CD4-positive, alpha-beta T cell (primary cell): Measurements from ENCODE around the gene USP40. TPM values are rescaled to one million over a fixed set of nuclear protein-coding genes. Genes with fewer than 3 reads are reported as not detected.
A peak's percentile ranks its signal among the peaks of the same experiment; 100 is the strongest.

Source experiments
- ATAC-seq: fragments of 200-7000 bp; cut with Tn5 transposase; one replicate; pipeline ENCODE4 v1.10.0; 2022; ENCODE audit warnings: mild to moderate bottlenecking; ENCODE audit not compliant: poor library complexity
- CTCF ChIA-PET: fragments of 350-600 bp; sonication (Branson Sonifier 250); formaldehyde crosslinking; loops from one replicate; lab custom pipeline; 2021; ENCODE audit warnings: antibody characterized with exemption, inconsistent platforms; lab: Charles Lee
- POLR2A ChIA-PET: fragments of 350-600 bp; sonication (Branson Sonifier 250); formaldehyde crosslinking; loops from one replicate; lab custom pipeline; 2021; ENCODE audit warnings: antibody characterized with exemption, inconsistent platforms; lab: Charles Lee
- DNase-seq, 14 experiments: peaks; one replicate each; pipeline ENCODE4 v3.0.0-alpha.2; 2013 to 2020; ENCODE audit warnings: mixed read lengths in 2 of 14
- H3K27ac ChIP-seq, 2 donors: one replicate each; pipeline versions ENCODE4 v1.5.1 to v1.7.0; 2013; ENCODE audit warnings: low read length in 2 of 2, low read depth in 1 of 2, mild to moderate bottlenecking in 1 of 2
- H3K27me3 ChIP-seq, 2 experiments: 1 replicate in 1 of 2; 2 replicates in 1 of 2; pipeline versions ENCODE4 v1.6.1 to v1.7.0; 2013; ENCODE audit warnings: low read length in 2 of 2, control low read depth in 1 of 2, mild to moderate bottlenecking in 1 of 2, moderate library complexity in 1 of 2; ENCODE audit not compliant: insufficient read depth in 2 of 2, control insufficient read depth in 1 of 2
- H3K36me3 ChIP-seq: one replicate; pipeline ENCODE4 v1.6.1; 2013; ENCODE audit warnings: low read length, control low read depth; ENCODE audit not compliant: insufficient read depth
- H3K4me1 ChIP-seq: one replicate; pipeline ENCODE4 v1.6.1; 2013; ENCODE audit warnings: low read length, control low read depth; ENCODE audit not compliant: insufficient read depth
- H3K4me3 ChIP-seq: one replicate; pipeline ENCODE4 v1.5.1; 2013; ENCODE audit warnings: mild to moderate bottlenecking, low read length, moderate library complexity
- H3K9me3 ChIP-seq, 2 experiments: 1 replicate in 1 of 2; 2 replicates in 1 of 2; pipeline versions ENCODE4 v1.6.1 to v1.7.0; 2013; ENCODE audit warnings: low read length in 2 of 2, mild to moderate bottlenecking in 2 of 2, control low read depth in 1 of 2, moderate library complexity in 1 of 2; ENCODE audit not compliant: control insufficient read depth in 1 of 2, insufficient read depth in 1 of 2
- H3K27ac Mint-ChIP-seq: one replicate; pipeline ENCODE4 v1.8.0; 2020; ENCODE audit warnings: mixed read lengths
- H3K27me3 Mint-ChIP-seq: one replicate; pipeline ENCODE4 v1.8.0; 2021; ENCODE audit warnings: mixed read lengths
- H3K36me3 Mint-ChIP-seq: one replicate; pipeline ENCODE4 v1.8.0; 2021; ENCODE audit warnings: low read depth, mixed read lengths
- H3K4me1 Mint-ChIP-seq: one replicate; pipeline ENCODE4 v1.8.0; 2021; ENCODE audit warnings: low read depth, mixed read lengths
- H3K4me3 Mint-ChIP-seq: one replicate; pipeline ENCODE4 v1.8.0; 2020; ENCODE audit warnings: mild to moderate bottlenecking, mixed read lengths
- H3K9me3 Mint-ChIP-seq: one replicate; pipeline ENCODE4 v1.8.0; 2020; ENCODE audit warnings: mixed read lengths
- CTCF ChIP-seq: fragments of 200-600 bp; IDR thresholded peaks from one replicate; pipeline ENCODE4 v1.8.0; 2022; ENCODE audit warnings: antibody characterized with exemption, mild to moderate bottlenecking
- intact Hi-C, 2 experiments: fragments of 100-400 bp; cut with DNase I in 1 of 2; cut with micrococcal nuclease in 1 of 2; formaldehyde crosslinking; loops; one replicate each; pipeline versions ENCODE4 v1.15.1 to v1.9.0; 2023 to 2025; cut with DNase I, micrococcal nuclease
- total RNA-seq, 174 experiments: library from RNA in 2 of 174; stranded (reverse) in 2 of 174; gene quantifications; one replicate each; pipeline ENCODE4 v1.2.3 and lab custom pipeline; 2021 to 2026

USP40 gene
- total RNA-seq, 2 experiments from 2014 or later = 7.2 to 8.7 TPM

DNA sequence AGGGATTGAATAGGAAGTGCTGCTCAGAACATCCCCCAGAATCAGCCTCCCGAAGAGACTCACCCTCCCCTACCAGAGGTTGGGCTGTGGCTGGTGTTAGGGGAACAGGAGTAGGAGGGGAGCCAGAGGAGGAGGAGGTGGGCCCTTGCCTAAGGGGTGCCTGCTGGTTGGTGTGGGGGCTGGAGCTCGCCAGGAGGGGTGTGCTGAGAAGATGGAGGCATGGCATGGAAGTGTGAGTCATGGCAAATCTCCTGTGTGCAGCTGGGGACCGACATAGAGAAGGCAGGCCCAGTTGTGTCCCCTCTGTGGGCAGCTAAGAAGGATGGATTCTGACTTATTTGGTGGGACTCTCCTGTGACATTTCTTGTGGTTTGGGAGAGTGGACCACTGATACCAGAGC, 138.6 kb downstream of the USP40 start:
- CTCF ChIA-PET = interaction anchor here (1.1 kb wide), 1 partner anchor 15 kb away, joined by 4 read pairs; no protein-coding TSS in a partner anchor
- H3K27me3 Mint-ChIP-seq = no peaks in the 10 kb centered on the region
- Histone ChIP-seq H3K36me3 (peaks cover 3% of the 10 kb centered on the region), H3K27ac (no peak overlapping the region), H3K4me3 (no peak overlapping the region), H3K4me1 (peaks cover 54% of the 10 kb centered on the region), H3K27me3 (no peaks in the 10 kb centered on the region), H3K9me3 (no peaks in the 10 kb centered on the region)
- H3K9me3 Mint-ChIP-seq = peaks cover 4% of the 10 kb centered on the region
- H3K4me1 Mint-ChIP-seq = peaks cover 89% of the 10 kb centered on the region
- ATAC-seq (no peak), DNase-seq (peak in 1 of 14 experiments; percentile 7)
- peak overlapping the region; percentile 35 for H3K4me3 Mint-ChIP-seq
- POLR2A ChIA-PET = interaction anchor here (1.0 to 8.1 kb wide), 2 partner anchors 8 to 18 kb away, joined by 6 to 55 read pairs; no protein-coding TSS in a partner anchor
- TF ChIP-seq CTCF = no peak
- peak overlapping the region; percentile 24 for H3K27ac Mint-ChIP-seq
- intact Hi-C loops = no loop called here
- peaks cover 63% of the 10 kb centered on the region for H3K36me3 Mint-ChIP-seq

DNA sequence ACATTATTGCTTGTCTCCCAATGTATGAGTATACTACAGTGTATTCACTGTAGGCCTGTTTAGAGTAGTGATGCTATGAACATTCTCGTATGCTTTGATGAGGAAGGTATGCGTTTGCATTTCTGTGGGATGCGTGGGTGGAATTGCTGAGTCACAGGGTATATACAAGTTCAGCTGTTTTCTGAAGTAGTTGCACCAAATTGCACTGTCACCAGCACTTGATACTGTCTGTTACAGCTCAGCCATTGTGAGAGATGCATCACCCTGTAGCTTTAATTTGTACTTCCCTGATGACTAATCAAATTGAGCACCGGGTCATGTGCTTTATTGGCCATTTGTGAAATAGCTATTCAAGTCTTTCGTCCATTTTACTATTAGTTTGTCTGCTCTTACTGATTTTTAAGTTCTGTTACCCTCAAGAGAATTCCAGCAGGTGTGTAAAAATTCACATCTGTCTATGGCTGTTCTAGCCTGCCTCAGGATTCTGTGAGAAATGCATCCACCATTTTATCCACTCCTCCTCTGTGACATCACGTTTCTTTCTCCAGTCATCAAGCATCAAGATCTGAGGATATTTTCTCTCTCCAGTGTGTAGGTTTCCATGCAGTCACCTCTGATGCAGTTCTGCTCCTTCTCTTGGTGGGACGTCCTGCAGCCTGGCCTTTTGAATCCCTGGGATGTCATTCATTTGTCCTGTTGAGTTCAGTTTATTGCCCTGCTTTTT, 139.8 kb downstream of the USP40 start:
- ATAC-seq = no peak
- Mint-ChIP-seq H3K4me3 (peak overlapping the region; percentile 38), H3K27ac (peak overlapping the region; percentile 72), H3K36me3 (peaks cover 62% of the 10 kb centered on the region), H3K9me3 (peaks cover 4% of the 10 kb centered on the region), H3K4me1 (peaks cover 95% of the 10 kb centered on the region), H3K27me3 (no peaks in the 10 kb centered on the region)
- intact Hi-C loops = no loop called here
- H3K4me1 ChIP-seq = peaks cover 67% of the 10 kb centered on the region
- H3K36me3 ChIP-seq = peaks cover 3% of the 10 kb centered on the region
- H3K27me3 ChIP-seq = no peaks in the 10 kb centered on the region
- CTCF ChIA-PET = interaction anchor here (1.3 to 1.7 kb wide), 3 partner anchors 9 to 23 kb away, joined by 3 to 7 read pairs (median 5); no protein-coding TSS in a partner anchor
- no peak overlapping the region for H3K4me3 ChIP-seq
- H3K9me3 ChIP-seq = no peaks in the 10 kb centered on the region
- POLR2A ChIA-PET = interaction anchor here (1.0 to 1.5 kb wide), 2 partner anchors 17 kb away, joined by 4 to 6 read pairs; no protein-coding TSS in a partner anchor
- TF ChIP-seq CTCF = no peak
- no peak overlapping the region for H3K27ac ChIP-seq
- DNase-seq = peak in 2 of 14 experiments; percentile 17 to 28

Other genes with a start within 250 kb of the USP40 start
- gene DGKD, start 212.3 kb downstream of the USP40 start, total RNA-seq = 100 to 1,000 TPM; 147 to 156 TPM
- not detected for gene UGT1A8, start 50.9 kb upstream of the USP40 start, total RNA-seq
- gene UGT1A10, start 69.7 kb upstream of the USP40 start, total RNA-seq = not detected
- not detected for gene UGT1A9, start 105.1 kb upstream of the USP40 start, total RNA-seq
- gene UGT1A7, start 115.1 kb upstream of the USP40 start, total RNA-seq = not detected
- gene UGT1A6, start 126.1 kb upstream of the USP40 start, total RNA-seq = not detected
- gene UGT1A5, start 146.1 kb upstream of the USP40 start, total RNA-seq = not detected
- gene UGT1A4, start 152.0 kb upstream of the USP40 start, total RNA-seq = not detected
- gene UGT1A3, start 162.3 kb upstream of the USP40 start, total RNA-seq = not detected
- gene UGT1A1, start 193.5 kb upstream of the USP40 start, total RNA-seq = not detected
- gene MROH2A, start 211.5 kb upstream of the USP40 start, total RNA-seq = not detected